ENCODE results near the gene ZNF598. TPM values are rescaled to one million over a fixed set of nuclear protein-coding genes. Genes with fewer than 3 reads are reported as not detected.

Gene ZNF598
- total and polyA plus RNA-seq, 2 of the 13 experiments (the other 11 are each of a cell fraction or from before 2014, with no cell fraction given): 13.5 to 14.2 TPM

DNA sequence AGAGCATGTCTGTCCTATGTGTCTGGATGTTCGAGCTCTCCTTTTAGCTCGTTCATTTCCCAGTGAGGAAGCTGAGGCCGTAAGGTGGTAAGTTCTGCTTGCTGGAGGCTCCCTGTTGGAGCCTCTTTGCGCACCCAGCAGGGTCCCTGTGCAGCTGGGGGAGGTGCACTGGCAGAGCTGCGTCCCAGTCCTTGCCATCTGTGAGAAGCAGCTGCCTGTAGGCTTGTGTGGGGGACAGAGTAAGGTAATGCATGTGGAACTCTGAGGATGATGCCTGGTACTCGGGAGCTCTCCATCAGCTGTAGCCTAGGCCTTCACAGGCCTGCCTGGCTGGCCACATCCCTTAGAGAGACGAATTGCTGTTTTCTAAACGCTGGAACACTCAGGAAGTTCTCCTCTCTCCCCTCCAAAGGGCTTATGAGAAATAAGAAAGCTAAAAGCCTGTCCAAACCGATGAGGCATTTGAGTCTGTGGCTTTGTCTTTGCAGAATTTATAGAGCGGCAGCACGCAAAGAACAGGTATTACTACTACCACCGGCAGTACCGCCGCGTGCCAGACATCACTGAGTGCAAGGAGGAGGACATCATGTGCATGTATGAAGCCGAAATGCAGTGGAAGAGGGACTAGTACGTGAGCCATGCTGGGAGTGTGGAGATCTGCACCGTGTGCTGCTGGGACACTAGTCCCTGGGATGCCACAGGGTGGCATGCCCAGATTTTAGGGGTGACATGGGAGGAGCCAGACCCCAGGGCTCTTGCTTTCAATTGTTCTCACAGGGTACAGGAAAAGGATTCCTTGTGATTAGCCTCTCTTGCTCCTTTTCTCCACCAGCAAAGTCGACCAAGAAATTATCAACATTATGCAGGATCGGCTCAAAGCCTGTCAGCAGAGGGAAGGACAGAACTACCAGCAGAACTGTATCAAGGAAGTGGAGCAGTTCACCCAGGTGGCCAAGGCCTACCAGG, 48.7 kb downstream of the ZNF598 start (continued):
- TF ChIP-seq, protein P1, sequence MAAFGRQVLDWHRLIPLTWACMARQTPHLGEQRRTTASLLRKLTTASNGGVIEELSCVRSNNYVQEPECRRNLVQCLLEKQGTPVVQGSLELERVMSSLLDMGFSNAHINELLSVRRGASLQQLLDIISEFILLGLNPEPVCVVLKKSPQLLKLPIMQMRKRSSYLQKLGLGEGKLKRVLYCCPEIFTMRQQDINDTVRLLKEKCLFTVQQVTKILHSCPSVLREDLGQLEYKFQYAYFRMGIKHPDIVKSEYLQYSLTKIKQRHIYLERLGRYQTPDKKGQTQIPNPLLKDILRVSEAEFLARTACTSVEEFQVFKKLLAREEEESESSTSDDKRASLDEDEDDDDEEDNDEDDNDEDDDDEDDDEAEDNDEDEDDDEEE (CRISPR knock-in tag; IDR thresholded peaks at IDR 0.05): no peak
- no peak for TF ChIP-seq ZSCAN21 (CRISPR knock-in tag; IDR thresholded peaks at IDR 0.05; ENCODE audit: borderline replicate concordance)
- peak; percentile 22 for TF ChIP-seq AGO2 (optimal IDR thresholded peaks at IDR 0.05; ENCODE audit: low read depth, low read length)
- no peak for TF ChIP-seq ZHX2 (IDR thresholded peaks at IDR 0.05; ENCODE audit: low read depth)
- TF ChIP-seq ZHX2 (CRISPR knock-in tag; IDR thresholded peaks at IDR 0.05; ENCODE audit: borderline replicate concordance): no peak
- no peak for TF ChIP-seq CERS6 (CRISPR knock-in tag; IDR thresholded peaks at IDR 0.05)
- TF ChIP-seq ZNF605 (CRISPR knock-in tag; IDR thresholded peaks at IDR 0.05): peak; percentile 33; the same call in 1 of the 2 replicates
- 0 out of 2 replicates have a peak, but pooled peaks have one; percentile 29 for TF ChIP-seq GATAD2A (CRISPR knock-in tag; IDR thresholded peaks at IDR 0.05)
- no peak for TF ChIP-seq BCL6 (CRISPR knock-in tag; IDR thresholded peaks at IDR 0.05)
- 0 out of 2 replicates have a peak, but pooled peaks have one; percentile 22 for TF ChIP-seq ZNF777 (CRISPR knock-in tag; IDR thresholded peaks at IDR 0.05)
- peak; percentile 44 for TF ChIP-seq MED8 (CRISPR knock-in tag; IDR thresholded peaks at IDR 0.05; ENCODE audit: insufficient replicate concordance)
- TF ChIP-seq ZNF746 (CRISPR knock-in tag; IDR thresholded peaks at IDR 0.05): no peak
- no peak for TF ChIP-seq ZFP1 (CRISPR knock-in tag; IDR thresholded peaks at IDR 0.05)
- no peak for TF ChIP-seq SOX5 (CRISPR knock-in tag; IDR thresholded peaks at IDR 0.05; ENCODE audit: borderline replicate concordance)
- peak; percentile 27; the same call in 1 of the 2 replicates for TF ChIP-seq ZNF839 (CRISPR knock-in tag; IDR thresholded peaks at IDR 0.05; ENCODE audit: borderline replicate concordance)
- TF ChIP-seq ATF6 (CRISPR knock-in tag; conservative IDR thresholded peaks at IDR 0.05): no peak
- 0 out of 4 replicates have a peak, but pooled peaks of 1 of the 2 experiments have one; percentile 45 for TF ChIP-seq KLF16 (CRISPR knock-in tag; IDR thresholded peaks at IDR 0.05)
- no peak for TF ChIP-seq SOX13 (IDR thresholded peaks at IDR 0.05)
- TF ChIP-seq SOX13 (CRISPR knock-in tag; conservative IDR thresholded peaks at IDR 0.05 in 1 of 2, IDR thresholded peaks at IDR 0.05 in 1 of 2): no peak; a peak in 1 of 4 replicates
- TF ChIP-seq PAF1 (CRISPR knock-in tag; IDR thresholded peaks at IDR 0.05): peak; percentile 99

Data from HepG2 (cell line).